HEK293 (cell line): ENCODE measurements around the gene IL2RA.

Source experiments
- ATF2 ChIP-seq: fragments of 450-650 bp; formaldehyde crosslinking; IDR thresholded peaks from 2 replicates; pipeline ENCODE4 v1.5.1; 2016; ENCODE audit warnings: missing biosample characterization, missing genetic modification characterization, low read depth
- CTCF ChIP-seq: fragments of 450-650 bp; formaldehyde crosslinking; IDR thresholded peaks from 2 replicates; pipeline ENCODE4 v1.5.1; 2016; ENCODE audit warnings: missing biosample characterization, missing genetic modification characterization
- REST ChIP-seq: fragments of 450-650 bp; formaldehyde crosslinking; IDR thresholded peaks from 2 replicates; pipeline ENCODE4 v1.5.1; 2016; ENCODE audit warnings: missing biosample characterization, missing genetic modification characterization
- SETDB1 ChIP-seq: IDR thresholded peaks from one replicate; pipeline ENCODE4 v1.6.1; 2017; ENCODE audit warnings: mild to moderate bottlenecking, low read length, moderate library complexity, mixed read lengths; ENCODE audit not compliant: insufficient read length
- SP2 ChIP-seq: fragments of 450-650 bp; formaldehyde crosslinking; IDR thresholded peaks from 2 replicates; pipeline ENCODE4 v1.5.1; 2016; ENCODE audit warnings: missing biosample characterization, missing genetic modification characterization
- ZFP41 ChIP-seq: fragments of 450-650 bp; formaldehyde crosslinking; IDR thresholded peaks from 2 replicates; pipeline ENCODE4 v1.5.1; 2016; ENCODE audit warnings: missing biosample characterization, missing genetic modification characterization, borderline replicate concordance
- ZNF140 ChIP-seq: fragments of 450-650 bp; formaldehyde crosslinking; IDR thresholded peaks from 2 replicates; pipeline ENCODE4 v1.5.1; 2016; ENCODE audit warnings: missing biosample characterization, missing genetic modification characterization
- ZNF26 ChIP-seq: fragments of 450-650 bp; formaldehyde crosslinking; IDR thresholded peaks from 2 replicates; pipeline ENCODE4 v1.5.1; 2016; ENCODE audit warnings: missing biosample characterization, missing genetic modification characterization
- ZNF423 ChIP-seq: fragments of 450-650 bp; formaldehyde crosslinking; IDR thresholded peaks from 2 replicates; pipeline ENCODE4 v1.5.1; 2016; ENCODE audit warnings: missing biosample characterization, missing genetic modification characterization
- ZNF558 ChIP-seq: fragments of 450-650 bp; formaldehyde crosslinking; IDR thresholded peaks from 2 replicates; pipeline ENCODE4 v1.5.1; 2016; ENCODE audit warnings: missing biosample characterization, missing genetic modification characterization
- ZNF629 ChIP-seq: fragments of 450-650 bp; formaldehyde crosslinking; IDR thresholded peaks from 2 replicates; pipeline ENCODE4 v1.5.1; 2017; ENCODE audit warnings: missing biosample characterization, missing genetic modification characterization
- ZNF670 ChIP-seq: fragments of 450-650 bp; formaldehyde crosslinking; IDR thresholded peaks from 2 replicates; pipeline ENCODE4 v1.5.1; 2016; ENCODE audit warnings: missing biosample characterization, missing genetic modification characterization, low read depth
- ZNF704 ChIP-seq: fragments of 450-650 bp; formaldehyde crosslinking; IDR thresholded peaks from 2 replicates; pipeline ENCODE4 v1.5.1; 2016; ENCODE audit warnings: missing biosample characterization, missing genetic modification characterization

GRCh38 chr10:6033954-6034353 is 28.2 kb downstream of the IL2RA start:
- TF ChIP-seq ZNF670 (tag by site-specific recombination) (no peak), REST (tag by site-specific recombination) (no peak), CTCF (tag by site-specific recombination) (no peak), SP2 (no peak), ZNF629 (tag by site-specific recombination) (no peak), SETDB1 (no peak), ZFP41 (tag by site-specific recombination) (no peak), ZNF558 (tag by site-specific recombination) (no peak), ATF2 (tag by site-specific recombination) (no peak), ZNF423 (tag by site-specific recombination) (no peak), ZNF26 (tag by site-specific recombination) (no peak), ZNF140 (tag by site-specific recombination) (no peak), ZNF704 (tag by site-specific recombination) (no peak)
